Measurements from ENCODE around the gene RHBDL1. TPM values are rescaled to one million over a fixed set of nuclear protein-coding genes. Genes with fewer than 3 reads are reported as not detected.

RHBDL1 gene
- total RNA-seq, 1 donor, result 1.8 TPM

Other genes with a start within 250 kb of the RHBDL1 start
- 45.2 and 67.6 TPM in 2 replicates for gene CAPN15, start 148.0 kb upstream of the RHBDL1 start, total RNA-seq
- gene PRR35, start 115.3 kb upstream of the RHBDL1 start, total RNA-seq, result not detected in 2 replicates
- 0.37 and 0.59 TPM in 2 replicates for gene NHLRC4, start 108.7 kb upstream of the RHBDL1 start, total RNA-seq
- 23.5 and 25.6 TPM in 2 replicates for gene PIGQ, start 105.7 kb upstream of the RHBDL1 start, total RNA-seq
- gene RAB40C, start 85.6 kb upstream of the RHBDL1 start, total RNA-seq, result 11.4 and 13.3 TPM in 2 replicates
- gene WFIKKN1, start 44.7 kb upstream of the RHBDL1 start, total RNA-seq, result 0.20 and 0.37 TPM in 2 replicates
- 88.2 and 125 TPM in 2 replicates for gene METTL26, start 39.4 kb upstream of the RHBDL1 start, total RNA-seq
- 23.7 and 25.7 TPM in 2 replicates for gene MCRIP2, start 33.8 kb upstream of the RHBDL1 start, total RNA-seq
- 15.4 and 25.8 TPM in 2 replicates for gene WDR90, start 26.3 kb upstream of the RHBDL1 start, total RNA-seq
- 40.4 and 58.6 TPM in 2 replicates for gene RHOT2, start 7.5 kb upstream of the RHBDL1 start, total RNA-seq
- 129 and 152 TPM in 2 replicates for gene STUB1, start 4.7 kb downstream of the RHBDL1 start, total RNA-seq
- 30.9 and 35.6 TPM in 2 replicates for gene JMJD8, start 8.7 kb downstream of the RHBDL1 start, total RNA-seq
- 9.6 and 10.0 TPM in 2 replicates for gene WDR24, start 14.7 kb downstream of the RHBDL1 start, total RNA-seq
- gene FBXL16, start 30.1 kb downstream of the RHBDL1 start, total RNA-seq, result 0.37 and 0.59 TPM in 2 replicates
- 54.0 and 71.2 TPM in 2 replicates for gene METRN, start 39.4 kb downstream of the RHBDL1 start, total RNA-seq
- 27.2 and 28.3 TPM in 2 replicates for gene ANTKMT, start 45.5 kb downstream of the RHBDL1 start, total RNA-seq
- gene CCDC78, start 50.8 kb downstream of the RHBDL1 start, total RNA-seq, result 3.7 and 4.7 TPM in 2 replicates
- gene HAGHL, start 51.4 kb downstream of the RHBDL1 start, total RNA-seq, result 15.8 and 18.8 TPM in 2 replicates
- 34.8 and 36.0 TPM in 2 replicates for gene CIAO3, start 65.3 kb downstream of the RHBDL1 start, total RNA-seq
- not detected in 2 replicates for gene MSLN, start 85.1 kb downstream of the RHBDL1 start, total RNA-seq
- gene RPUSD1, start 112.7 kb downstream of the RHBDL1 start, total RNA-seq, result 27.2 and 29.1 TPM in 2 replicates
- gene CHTF18, start 112.9 kb downstream of the RHBDL1 start, total RNA-seq, result 16.9 and 20.1 TPM in 2 replicates
- gene GNG13, start 125.1 kb downstream of the RHBDL1 start, total RNA-seq, result not detected in 2 replicates